RWPE1 (cell line): ENCODE results near the gene DLGAP1.

Experiments
- CTCF ChIA-PET: fragments of 350-600 bp; sonication (Branson Sonifier 250); formaldehyde crosslinking; extraction: SDS; loops from one replicate; lab custom pipeline; 2021; lab: Yijun Ruan, JAX
- POLR2A ChIA-PET: fragments of 400-600 bp; formaldehyde crosslinking; extraction: SDS; loops from one replicate; lab custom pipeline; 2020; ENCODE audit warnings: antibody characterized with exemption; ENCODE audit not compliant: low non-redundant PET; lab: Yijun Ruan, JAX
- DNase-seq: peaks from one replicate; pipeline ENCODE4 v3.0.0; 2012; ENCODE audit warnings: low spot score
- H3K27ac ChIP-seq: fragments of 450-650 bp; 2 replicates; pipeline ENCODE4 v1.5.1; 2017
- TF ChIP-seq, protein P1 (sequence below): fragments of 450-650 bp; conservative IDR thresholded peaks from 2 replicates; pipeline ENCODE4 v1.5.1; 2017; ENCODE audit warnings: low read depth, mild to moderate bottlenecking

Gene DLGAP1

DNA sequence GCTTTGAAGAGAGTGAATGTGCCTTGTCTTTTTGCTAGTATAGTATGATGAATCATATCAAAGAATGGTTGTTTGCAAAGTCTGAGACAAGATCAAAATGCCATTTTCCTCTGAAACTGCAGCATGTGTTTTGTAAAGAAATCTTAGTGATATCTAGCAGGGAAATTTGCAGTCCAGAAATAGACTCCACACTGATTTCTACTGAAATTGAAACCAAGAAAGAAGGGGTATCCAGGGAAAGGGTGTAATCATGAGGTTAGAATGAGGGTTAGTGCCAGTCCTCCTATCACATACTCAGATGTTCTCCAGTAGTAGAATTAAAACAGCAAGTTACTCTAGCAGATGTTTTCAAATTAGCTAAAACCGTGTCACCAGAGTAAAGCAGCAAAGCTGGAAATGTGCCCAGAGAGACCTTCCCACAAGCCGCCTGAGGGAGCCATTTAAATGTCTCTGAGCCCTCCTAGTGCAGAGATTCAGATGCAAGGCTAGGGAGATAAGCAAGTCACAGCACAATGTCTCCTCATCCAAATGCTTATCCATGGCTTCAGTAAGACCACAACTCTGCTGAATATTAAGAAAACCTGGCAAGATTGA, 4.9 kb downstream of the DLGAP1 start:
- no peak overlapping the region for H3K27ac ChIP-seq
- DNase-seq, result no peak
- TF ChIP-seq, protein P1, sequence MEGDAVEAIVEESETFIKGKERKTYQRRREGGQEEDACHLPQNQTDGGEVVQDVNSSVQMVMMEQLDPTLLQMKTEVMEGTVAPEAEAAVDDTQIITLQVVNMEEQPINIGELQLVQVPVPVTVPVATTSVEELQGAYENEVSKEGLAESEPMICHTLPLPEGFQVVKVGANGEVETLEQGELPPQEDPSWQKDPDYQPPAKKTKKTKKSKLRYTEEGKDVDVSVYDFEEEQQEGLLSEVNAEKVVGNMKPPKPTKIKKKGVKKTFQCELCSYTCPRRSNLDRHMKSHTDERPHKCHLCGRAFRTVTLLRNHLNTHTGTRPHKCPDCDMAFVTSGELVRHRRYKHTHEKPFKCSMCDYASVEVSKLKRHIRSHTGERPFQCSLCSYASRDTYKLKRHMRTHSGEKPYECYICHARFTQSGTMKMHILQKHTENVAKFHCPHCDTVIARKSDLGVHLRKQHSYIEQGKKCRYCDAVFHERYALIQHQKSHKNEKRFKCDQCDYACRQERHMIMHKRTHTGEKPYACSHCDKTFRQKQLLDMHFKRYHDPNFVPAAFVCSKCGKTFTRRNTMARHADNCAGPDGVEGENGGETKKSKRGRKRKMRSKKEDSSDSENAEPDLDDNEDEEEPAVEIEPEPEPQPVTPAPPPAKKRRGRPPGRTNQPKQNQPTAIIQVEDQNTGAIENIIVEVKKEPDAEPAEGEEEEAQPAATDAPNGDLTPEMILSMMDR, result no peak
- ChIA-PET POLR2A (no interaction called here), CTCF (no interaction called here)

DNA sequence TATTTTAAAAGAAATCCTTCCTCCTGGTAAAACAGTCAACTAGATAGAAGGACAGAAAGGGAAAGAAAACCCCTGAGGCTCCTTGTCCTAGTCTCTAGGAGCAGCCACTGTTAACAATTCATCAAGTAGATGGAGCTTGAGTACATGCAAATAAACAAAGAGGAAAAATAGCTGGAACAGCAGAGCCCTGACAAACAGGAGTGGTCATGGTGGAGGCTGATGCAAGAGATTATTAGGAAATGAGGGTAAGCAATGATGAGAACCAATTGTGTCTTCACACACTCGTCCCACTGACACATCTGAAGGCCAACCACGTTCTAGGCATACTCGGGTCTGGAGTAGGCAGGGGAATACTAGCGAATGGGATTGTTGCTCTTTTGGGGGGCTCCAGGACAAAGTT, 9.2 kb downstream of the DLGAP1 start:
- no peak for DNase-seq
- no peak overlapping the region for H3K27ac ChIP-seq
- TF ChIP-seq, protein P1, result no peak
- CTCF ChIA-PET, result no interaction called here
- POLR2A ChIA-PET, result no interaction called here

DNA sequence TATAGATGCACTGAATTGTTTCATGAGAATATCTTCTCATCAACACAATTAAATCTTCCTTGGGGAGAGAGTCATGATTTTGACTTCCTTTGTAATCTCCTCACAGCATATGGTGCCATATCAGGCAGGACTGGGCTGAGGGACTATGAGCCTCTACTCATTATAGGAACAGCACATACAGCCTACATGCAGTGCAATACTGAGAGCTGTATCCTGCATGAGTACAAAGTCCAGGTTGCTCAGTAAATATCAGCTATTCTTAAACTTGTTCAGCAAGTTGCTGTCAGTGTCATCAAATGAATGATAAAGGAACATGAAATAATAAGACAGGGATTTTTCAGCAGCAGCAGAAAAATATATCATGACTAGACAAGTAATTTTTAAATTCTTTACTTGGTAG, 10.8 kb downstream of the DLGAP1 start:
- no peak overlapping the region for H3K27ac ChIP-seq
- ChIA-PET POLR2A (no interaction called here), CTCF (no interaction called here)
- no peak for DNase-seq
- TF ChIP-seq, protein P1, result no peak

DNA sequence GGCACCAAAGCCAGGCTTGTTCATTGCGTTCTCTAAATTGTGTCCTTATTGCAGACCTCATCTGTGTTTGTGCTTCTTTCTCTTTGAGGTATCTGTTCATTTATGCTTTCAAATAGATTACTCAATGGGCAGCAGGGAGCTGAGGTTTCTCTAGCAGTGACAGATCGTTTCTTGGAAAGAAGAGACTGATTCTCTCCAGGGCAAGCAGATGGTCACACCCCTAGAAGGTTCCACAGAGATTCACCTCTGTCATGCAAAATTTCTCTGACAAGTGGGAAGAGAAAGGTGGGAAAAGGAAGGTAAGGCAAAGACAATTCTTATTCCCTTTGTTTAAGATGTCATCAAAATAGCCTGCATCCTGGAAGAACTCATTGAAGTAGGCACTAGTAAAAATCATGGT, 14.0 kb downstream of the DLGAP1 start:
- TF ChIP-seq, protein P1, result no peak
- ChIA-PET POLR2A (no interaction called here), CTCF (no interaction called here)
- no peak for DNase-seq
- H3K27ac ChIP-seq, result no peak overlapping the region

DNA sequence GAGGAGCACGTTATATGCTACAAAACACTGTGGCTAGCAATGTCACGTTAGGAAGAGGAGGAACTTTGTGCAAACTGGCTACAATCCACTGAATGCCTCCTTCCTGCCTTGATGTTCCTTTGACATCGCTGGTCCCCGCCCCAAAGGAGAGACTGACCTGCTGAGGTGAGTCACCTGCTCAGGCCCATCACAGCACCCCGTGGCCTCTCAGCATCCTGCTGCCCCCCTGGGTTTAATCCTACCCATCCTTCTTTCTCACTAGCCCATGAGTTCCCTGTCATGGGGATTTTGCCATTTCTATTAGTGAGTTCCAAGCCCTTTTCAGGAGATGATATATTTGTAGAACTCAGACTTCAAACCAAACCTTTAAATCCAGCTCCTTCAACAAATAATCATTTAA, 16.2 kb downstream of the DLGAP1 start:
- TF ChIP-seq, protein P1, result no peak
- POLR2A ChIA-PET, result no interaction called here

DNA sequence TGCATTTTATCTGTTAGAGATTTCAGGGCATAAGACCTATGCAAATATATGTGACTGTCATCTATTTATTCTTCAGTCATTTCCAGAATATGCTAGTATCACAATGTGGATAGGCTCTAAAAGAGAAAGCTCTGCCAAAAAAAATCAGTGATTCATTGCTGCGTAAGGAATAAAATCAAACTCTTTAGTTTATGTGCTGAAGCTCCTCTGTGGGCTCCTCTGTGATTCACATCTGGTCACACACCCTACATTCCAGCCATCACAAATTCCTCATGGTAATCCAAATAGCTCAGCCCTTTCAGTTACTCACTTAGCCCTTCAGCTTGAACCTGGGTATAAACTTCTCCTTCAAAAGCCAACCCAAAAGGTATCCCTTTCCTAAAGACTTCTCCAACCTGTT, 21.4 kb downstream of the DLGAP1 start:
- TF ChIP-seq, protein P1, result no peak
- no peak for DNase-seq
- ChIA-PET CTCF (no interaction called here), POLR2A (no interaction called here)
- H3K27ac ChIP-seq, result no peak overlapping the region

More for the DNA sequence above, 16.2 kb downstream of the DLGAP1 start:
- H3K27ac ChIP-seq, result no peak overlapping the region
- CTCF ChIA-PET, result no interaction called here
- DNase-seq, result no peak

DNA sequence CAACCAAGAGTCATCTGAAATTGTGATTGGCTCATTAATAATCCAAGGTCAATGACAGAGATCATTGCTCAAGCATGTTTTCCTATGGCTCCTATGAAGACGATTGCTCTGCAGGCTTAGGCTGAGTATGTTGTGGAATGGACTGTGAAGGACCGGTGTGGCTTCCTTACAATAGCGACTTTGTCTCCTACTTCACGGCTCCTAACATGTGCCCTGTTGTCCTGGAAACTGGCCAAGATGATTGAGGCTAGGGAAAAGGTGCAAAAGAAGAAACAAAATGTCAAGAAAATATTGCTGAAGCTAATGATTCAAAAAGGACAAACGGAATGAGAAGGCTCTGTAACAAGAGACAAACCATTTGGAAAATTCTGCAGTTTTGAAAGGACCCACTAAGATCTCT, 24.3 kb downstream of the DLGAP1 start:
- TF ChIP-seq, protein P1, result no peak
- no peak overlapping the region for H3K27ac ChIP-seq
- ChIA-PET CTCF (no interaction called here), POLR2A (no interaction called here)
- no peak for DNase-seq
